Measurements from ENCODE around the gene ESR2.
"Not testable (repeated sequence)": the region's sequence is repeated elsewhere in the genome, so short reads cannot be mapped to it uniquely, and the experiment has no call there.

The ESR2 gene

GRCh38 chr14:64196814-64197411, 97.3 kb downstream of the ESR2 start:
- DNase-seq (ENCODE audit: low spot score) = peak; percentile 72

- DNase-seq (ENCODE audit: low spot score) = no peak
Observed at GRCh38 chr14:64196056-64196455, 98.1 kb downstream of the ESR2 start.

- DNase-seq (ENCODE audit: low spot score) = no peak
Observed at GRCh38 chr14:64195199-64195598, 99.0 kb downstream of the ESR2 start.

- no peak for DNase-seq (ENCODE audit: low spot score)
Observed at GRCh38 chr14:64194404-64194803, 99.8 kb downstream of the ESR2 start.

GRCh38 chr14:64193821-64194220, 100.3 kb downstream of the ESR2 start:
- DNase-seq (ENCODE audit: low spot score) = no peak

GRCh38 chr14:64191756-64192155, 102.4 kb downstream of the ESR2 start:
- DNase-seq (ENCODE audit: low spot score) = peak; percentile 47

- DNase-seq (ENCODE audit: low spot score) = no peak
Observed at GRCh38 chr14:64190974-64191502, 103.1 kb downstream of the ESR2 start.

GRCh38 chr14:64187331-64187730, 106.8 kb downstream of the ESR2 start:
- no peak for DNase-seq (ENCODE audit: low spot score)

GRCh38 chr14:64186231-64187129, 107.7 kb downstream of the ESR2 start:
- DNase-seq (ENCODE audit: low spot score) = no peak

- no peak for DNase-seq (ENCODE audit: low spot score)
Observed at GRCh38 chr14:64185184-64185583, 109.0 kb downstream of the ESR2 start.

GRCh38 chr14:64184103-64184729, 110.0 kb downstream of the ESR2 start:
- DNase-seq (ENCODE audit: low spot score) = no peak

GRCh38 chr14:64182908-64183307, 111.3 kb downstream of the ESR2 start:
- not testable (repeated sequence) for DNase-seq (ENCODE audit: low spot score)

GRCh38 chr14:64178814-64179213, 115.4 kb downstream of the ESR2 start:
- DNase-seq (ENCODE audit: low spot score) = no peak

GRCh38 chr14:64176330-64176729, 117.8 kb downstream of the ESR2 start:
- DNase-seq (ENCODE audit: low spot score) = no peak

- no peak for DNase-seq (ENCODE audit: low spot score)
Observed at GRCh38 chr14:64174922-64175782, 119.0 kb downstream of the ESR2 start.

- no peak for DNase-seq (ENCODE audit: low spot score)
Observed at GRCh38 chr14:64170181-64170580, 124.0 kb downstream of the ESR2 start.

- no peak for DNase-seq (ENCODE audit: low spot score)
Observed at GRCh38 chr14:64159588-64159987, 134.6 kb downstream of the ESR2 start.

GRCh38 chr14:64158608-64159007, 135.6 kb downstream of the ESR2 start:
- no peak for DNase-seq (ENCODE audit: low spot score)

GRCh38 chr14:64149921-64150320, 144.2 kb downstream of the ESR2 start:
- DNase-seq (ENCODE audit: low spot score) = no peak

GRCh38 chr14:64147126-64147790, 146.9 kb downstream of the ESR2 start:
- DNase-seq (ENCODE audit: low spot score) = no peak

GRCh38 chr14:64137657-64138290, 156.4 kb downstream of the ESR2 start:
- DNase-seq (ENCODE audit: low spot score) = peak; percentile 38
